GM18858 (cell line): ENCODE data around the gene RNF213.
"Not testable (repeated sequence)": the region's sequence is repeated elsewhere in the genome, so short reads cannot be mapped to it uniquely, and the experiment has no call there.

Experiments
- ATAC-seq: cut with Tn5 transposase; IDR thresholded peaks from one replicate; pipeline ENCODE4 v1.9.1; 2021; ENCODE audit not compliant: unreplicated experiment

Gene RNF213

GRCh38 chr17:80316927-80317705, 56.5 kb downstream of the RNF213 start:
- no peak for ATAC-seq

GRCh38 chr17:80317706-80317980, 57.0 kb downstream of the RNF213 start:
- ATAC-seq = no peak

- no peak for ATAC-seq
Measured at GRCh38 chr17:80318166-80318565, 57.5 kb downstream of the RNF213 start.

- no peak for ATAC-seq
Measured at GRCh38 chr17:80319262-80319998, 58.8 kb downstream of the RNF213 start.

GRCh38 chr17:80319999-80320344, 59.3 kb downstream of the RNF213 start:
- no peak for ATAC-seq

GRCh38 chr17:80320496-80320895, 59.8 kb downstream of the RNF213 start:
- no peak for ATAC-seq

GRCh38 chr17:80322864-80323263, 62.2 kb downstream of the RNF213 start:
- ATAC-seq = no peak

- ATAC-seq = no peak
Measured at GRCh38 chr17:80323982-80324381, 63.3 kb downstream of the RNF213 start.

- ATAC-seq = no peak
Measured at GRCh38 chr17:80327518-80327917, 66.9 kb downstream of the RNF213 start.

GRCh38 chr17:80328634-80329380, 68.2 kb downstream of the RNF213 start:
- no peak for ATAC-seq

GRCh38 chr17:80329421-80329820, 68.8 kb downstream of the RNF213 start:
- ATAC-seq = not testable (repeated sequence)

GRCh38 chr17:80330276-80330675, 69.6 kb downstream of the RNF213 start:
- no peak for ATAC-seq

GRCh38 chr17:80330938-80331337, 70.3 kb downstream of the RNF213 start:
- ATAC-seq = not testable (repeated sequence)

GRCh38 chr17:80331820-80332219, 71.2 kb downstream of the RNF213 start:
- ATAC-seq = no peak

- ATAC-seq = no peak
Measured at GRCh38 chr17:80337195-80337895, 76.7 kb downstream of the RNF213 start.

GRCh38 chr17:80339118-80339517, 78.5 kb downstream of the RNF213 start:
- no peak for ATAC-seq

GRCh38 chr17:80339731-80340456, 79.2 kb downstream of the RNF213 start:
- ATAC-seq = no peak

GRCh38 chr17:80345321-80345720, 84.7 kb downstream of the RNF213 start:
- no peak for ATAC-seq

GRCh38 chr17:80345841-80346497, 85.3 kb downstream of the RNF213 start:
- ATAC-seq = no peak
